Measurements from ENCODE around the gene CCL20. TPM values are rescaled to one million over a fixed set of nuclear protein-coding genes. Genes with fewer than 3 reads are reported as not detected.

Gene CCL20
- total RNA-seq, 1 donor from 2014 or later, result 1.7 TPM

DNA sequence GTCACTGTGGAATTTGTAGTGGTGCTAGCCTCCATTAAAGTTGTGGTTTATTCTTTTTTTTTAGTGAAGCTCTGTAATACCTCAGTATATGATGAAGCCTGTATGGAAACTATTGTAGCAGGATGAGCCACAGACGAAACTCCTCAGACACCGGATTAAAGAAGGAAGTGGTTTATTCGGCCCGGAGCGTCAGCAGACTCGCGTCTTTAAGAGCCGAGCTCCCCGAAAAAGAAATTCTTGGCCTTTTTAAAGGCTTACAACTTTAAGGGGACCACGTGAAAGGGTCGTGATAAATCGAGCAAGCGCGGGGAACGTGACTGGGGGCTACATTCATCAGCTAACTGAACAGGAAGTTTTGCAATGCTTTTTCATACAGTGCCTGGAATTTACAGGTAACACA is 8.1 kb upstream of the CCL20 start:
- Mint-ChIP-seq H3K27me3 (no peaks in the 10 kb centered on the region), H3K36me3 (no peaks in the 10 kb centered on the region), H3K9me3 (no peaks in the 10 kb centered on the region), H3K4me3 (no peak overlapping the region), H3K4me1 (ENCODE audit: unreplicated experiment) (no peaks in the 10 kb centered on the region), H3K27ac (no peak overlapping the region)
- no peak for TF ChIP-seq CTCF (conservative IDR thresholded peaks at IDR 0.05)
- DNase-seq (ENCODE audit: extremely low spot score, unreplicated experiment), result no peak

DNA sequence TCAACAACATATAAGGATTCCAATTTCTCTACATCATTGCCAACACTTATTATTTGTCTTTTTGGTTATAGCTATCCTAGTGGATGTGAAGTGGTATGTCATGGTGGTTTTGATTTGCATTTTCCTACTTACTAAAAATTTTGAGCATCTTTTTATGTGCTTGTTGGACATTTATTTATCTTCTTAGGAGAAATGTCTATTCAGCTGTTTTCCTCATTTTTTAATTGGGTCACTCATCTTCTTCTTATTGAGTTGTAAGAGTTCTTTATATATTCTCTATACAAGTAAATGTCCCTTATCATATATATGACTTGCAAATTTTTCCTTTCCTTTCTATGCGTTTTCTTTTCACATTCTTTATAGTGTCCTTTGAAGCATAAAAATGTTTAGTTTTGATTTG is 4.7 kb upstream of the CCL20 start:
- no peak overlapping the region for H3K27ac Mint-ChIP-seq
- H3K4me3 Mint-ChIP-seq, result no peak overlapping the region
- H3K9me3 Mint-ChIP-seq, result no peaks in the 10 kb centered on the region
- no peak for DNase-seq (ENCODE audit: extremely low spot score, unreplicated experiment)
- H3K36me3 Mint-ChIP-seq, result no peaks in the 10 kb centered on the region
- no peaks in the 10 kb centered on the region for H3K4me1 Mint-ChIP-seq (ENCODE audit: unreplicated experiment)
- no peak for TF ChIP-seq CTCF (conservative IDR thresholded peaks at IDR 0.05)
- peaks cover 2% of the 10 kb centered on the region for H3K27me3 Mint-ChIP-seq

- Mint-ChIP-seq H3K9me3 (no peaks in the 10 kb centered on the region), H3K36me3 (no peaks in the 10 kb centered on the region), H3K27ac (no peak overlapping the region), H3K4me3 (no peak overlapping the region), H3K27me3 (peaks cover 4% of the 10 kb centered on the region), H3K4me1 (ENCODE audit: unreplicated experiment) (no peaks in the 10 kb centered on the region)
- no peak for TF ChIP-seq CTCF (conservative IDR thresholded peaks at IDR 0.05)
- DNase-seq (ENCODE audit: extremely low spot score, unreplicated experiment), result no peak
These were observed 1.6 kb upstream of the CCL20 start for GRCh38 chr2:227812001-227812400.

DNA sequence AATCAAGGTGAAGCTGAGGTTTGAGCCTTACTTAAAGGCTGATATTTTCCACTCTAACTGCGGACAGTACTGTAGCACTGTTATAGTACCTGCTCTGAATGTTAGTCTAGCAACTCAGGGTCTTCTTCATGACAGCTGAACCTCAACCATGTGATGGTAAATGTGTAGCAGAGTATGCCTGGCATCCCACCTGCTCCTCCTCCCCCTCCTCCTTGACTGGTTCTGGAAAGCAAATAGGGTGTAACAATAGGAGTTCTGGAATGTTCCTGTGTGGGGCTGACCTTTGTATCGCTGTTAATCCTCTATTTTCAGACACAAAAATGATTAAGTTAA is 447 bp upstream of the CCL20 start:
- no peak for DNase-seq (ENCODE audit: extremely low spot score, unreplicated experiment)
- no peak for TF ChIP-seq CTCF (conservative IDR thresholded peaks at IDR 0.05)
- H3K27me3 Mint-ChIP-seq, result peaks cover 4% of the 10 kb centered on the region
- no peaks in the 10 kb centered on the region for H3K9me3 Mint-ChIP-seq
- no peaks in the 10 kb centered on the region for H3K4me1 Mint-ChIP-seq (ENCODE audit: unreplicated experiment)
- H3K4me3 Mint-ChIP-seq, result no peak overlapping the region
- no peak overlapping the region for H3K27ac Mint-ChIP-seq
- H3K36me3 Mint-ChIP-seq, result no peaks in the 10 kb centered on the region

GRCh38 chr2:227815066-227815465 is 1.4 kb downstream of the CCL20 start:
- H3K27ac Mint-ChIP-seq, result no peak overlapping the region
- H3K4me1 Mint-ChIP-seq (ENCODE audit: unreplicated experiment), result no peaks in the 10 kb centered on the region
- H3K27me3 Mint-ChIP-seq, result peaks cover 4% of the 10 kb centered on the region
- TF ChIP-seq CTCF (conservative IDR thresholded peaks at IDR 0.05), result no peak
- no peaks in the 10 kb centered on the region for H3K36me3 Mint-ChIP-seq
- no peaks in the 10 kb centered on the region for H3K9me3 Mint-ChIP-seq
- no peak for DNase-seq (ENCODE audit: extremely low spot score, unreplicated experiment)
- H3K4me3 Mint-ChIP-seq, result no peak overlapping the region

All from type B pancreatic cell (in vitro differentiated cells).